SK-N-SH (cell line): ENCODE data around the gene GDF2. TPM values are rescaled to one million over a fixed set of nuclear protein-coding genes. Genes with fewer than 3 reads are reported as not detected.

ENCODE experiments used
- CTCF ChIA-PET: fragments of 300-600, 350-600 bp; formaldehyde crosslinking; extraction: SDS; loops from one replicate; lab custom pipeline; 2021; lab: Yijun Ruan, JAX
- POLR2A ChIA-PET: fragments of 350-600 bp; sonication (Branson Sonifier 250); formaldehyde crosslinking; extraction: SDS; loops from one replicate; lab custom pipeline; 2020; ENCODE audit warnings: antibody characterized with exemption, inconsistent platforms; lab: Yijun Ruan, JAX
- DNase-seq: peaks from one replicate; pipeline ENCODE4 v3.0.0; 2012
- H2AFZ ChIP-seq: fragments of 200-600 bp; sonication (generic); 2 replicates; pipeline ENCODE4 v1.8.1; 2016; ENCODE audit warnings: antibody characterized with exemption, mild to moderate bottlenecking, low read depth
- H3F3A ChIP-seq: fragments of 200-600 bp; sonication (generic); replicated peaks from 2 replicates; pipeline ENCODE3; 2016; ENCODE audit warnings: antibody characterized with exemption, mild to moderate bottlenecking; ENCODE audit not compliant: insufficient read depth
- H3K27ac ChIP-seq, 2 experiments: fragments of 200-500 bp in 1 of 2; fragments of 200-600 bp in 1 of 2; sonication (Bioruptor generic) in 1 of 2; sonication (generic), shearing (Covaris generic) in 1 of 2; 2 replicates each; pipeline versions ENCODE4 v1.5.1 to v1.6.1; 2014 to 2016; ENCODE audit warnings: low read depth in 2 of 2, inconsistent platforms in 1 of 2, low read length in 1 of 2, mild to moderate bottlenecking in 1 of 2, mixed read lengths in 1 of 2
- H3K27me3 ChIP-seq: fragments of 200-600 bp; sonication (generic), shearing (Covaris generic); 2 replicates; pipeline ENCODE4 v1.6.1; 2016; ENCODE audit warnings: mixed run types; ENCODE audit not compliant: insufficient read depth
- H3K36me3 ChIP-seq, 2 experiments: fragments of 200-500 bp in 1 of 2; fragments of 200-600 bp in 1 of 2; sonication (Bioruptor generic) in 1 of 2; sonication (generic) in 1 of 2; replicated peaks in 1 of 2; 2 replicates each; pipeline versions ENCODE3 to v1.5.1; 2014 to 2016; ENCODE audit warnings: low read length in 1 of 2, mild to moderate bottlenecking in 1 of 2; ENCODE audit not compliant: insufficient read depth in 2 of 2, control insufficient read depth in 1 of 2
- H3K4me1 ChIP-seq, 2 experiments: fragments of 200-500 bp in 1 of 2; fragments of 200-600 bp in 1 of 2; sonication (Bioruptor generic) in 1 of 2; sonication (generic), shearing (Covaris generic) in 1 of 2; 2 replicates each; pipeline versions ENCODE4 v1.5.1 to v1.6.1; 2014 to 2016; ENCODE audit warnings: low read depth in 1 of 2, low read length in 1 of 2, mixed run types in 1 of 2; ENCODE audit not compliant: insufficient read depth in 2 of 2, control insufficient read depth in 1 of 2
- H3K4me2 ChIP-seq: fragments of 200-600 bp; sonication (generic), shearing (Covaris generic); 2 replicates; pipeline ENCODE4 v1.6.1; 2017; ENCODE audit warnings: mixed run types
- H3K4me3 ChIP-seq, 2 experiments: fragments of 200-500 bp in 1 of 2; fragments of 200-600 bp in 1 of 2; sonication (Bioruptor generic) in 1 of 2; sonication (generic), shearing (Covaris generic) in 1 of 2; 2 replicates each; pipeline versions ENCODE4 v1.5.1 to v1.8.1; 2014 to 2016; ENCODE audit warnings: low read depth in 2 of 2, inconsistent platforms in 1 of 2, low read length in 1 of 2, mild to moderate bottlenecking in 1 of 2, mixed read lengths in 1 of 2, moderate library complexity in 1 of 2
- H3K79me2 ChIP-seq: fragments of 200-600 bp; sonication (generic); 2 replicates; pipeline ENCODE4 v1.8.1; 2017; ENCODE audit warnings: mild to moderate bottlenecking; ENCODE audit not compliant: insufficient read depth
- H3K9ac ChIP-seq: fragments of 200-600 bp; sonication (generic); 2 replicates; pipeline ENCODE4 v1.6.1; 2017; ENCODE audit warnings: mixed run types
- H3K9me2 ChIP-seq: fragments of 200-600 bp; sonication (generic); 2 replicates; pipeline ENCODE4 v1.6.1; 2017; ENCODE audit warnings: mixed run types
- H3K9me3 ChIP-seq: fragments of 200-600 bp; sonication (generic); 2 replicates; pipeline ENCODE4 v1.6.1; 2017; ENCODE audit warnings: mixed run types, mild to moderate bottlenecking, moderate library complexity
- H4K20me1 ChIP-seq: fragments of 200-600 bp; sonication (generic); 2 replicates; pipeline ENCODE4 v1.6.1; 2017; ENCODE audit warnings: mild to moderate bottlenecking, mixed run types; ENCODE audit not compliant: insufficient read depth
- CTCF ChIP-seq: fragments of 200-600 bp; sonication (generic); IDR thresholded peaks from 2 replicates; pipeline ENCODE4 v1.6.1; 2017; ENCODE audit warnings: antibody characterized with exemption, mild to moderate bottlenecking, moderate library complexity
- EZH2phosphoT487 ChIP-seq: fragments of 200-600 bp; sonication (generic); IDR thresholded peaks from 2 replicates; pipeline ENCODE4 v1.6.1; 2017; ENCODE audit warnings: low read depth, mixed run types, mild to moderate bottlenecking, antibody characterized with exemption, moderate library complexity, borderline replicate concordance
- FOSL2 ChIP-seq: IDR thresholded peaks from 2 replicates; pipeline ENCODE4 v1.4.0; 2012; ENCODE audit warnings: low read depth, mild to moderate bottlenecking, moderate library complexity, borderline replicate concordance
- FOXM1 ChIP-seq: IDR thresholded peaks from 2 replicates; pipeline ENCODE4 v1.4.0; 2012; ENCODE audit warnings: low read depth, mild to moderate bottlenecking
- GABPA ChIP-seq: IDR thresholded peaks from 2 replicates; pipeline ENCODE4 v1.4.0; 2012; ENCODE audit warnings: low read depth, mild to moderate bottlenecking
- JUND ChIP-seq: IDR thresholded peaks from 2 replicates; pipeline ENCODE4 v1.4.0; 2012
- NRF1 ChIP-seq: IDR thresholded peaks from 2 replicates; pipeline ENCODE4 v1.6.1; 2012; ENCODE audit warnings: low read depth, mild to moderate bottlenecking, low read length
- RAD21 ChIP-seq: IDR thresholded peaks from 2 replicates; pipeline ENCODE4 v1.6.1; 2012; ENCODE audit warnings: mild to moderate bottlenecking, low read length
- RCOR1 ChIP-seq: fragments of 150-350 bp; IDR thresholded peaks from 2 replicates; pipeline ENCODE4 v1.6.1; 2017; ENCODE audit warnings: antibody characterized with exemption, low read length
- RXRA ChIP-seq: IDR thresholded peaks from 2 replicates; pipeline ENCODE4 v1.4.0; 2012; ENCODE audit warnings: low read depth, mild to moderate bottlenecking, borderline replicate concordance
- SMC3 ChIP-seq: IDR thresholded peaks from 2 replicates; pipeline ENCODE4 v1.6.1; 2012; ENCODE audit warnings: low read depth, low read length, improper control_type of control experiment
- TCF12 ChIP-seq: IDR thresholded peaks from 2 replicates; pipeline ENCODE4 v1.4.0; 2012
- TEAD4 ChIP-seq: IDR thresholded peaks from 2 replicates; pipeline ENCODE4 v1.4.0; 2012; ENCODE audit warnings: mild to moderate bottlenecking, borderline replicate concordance; ENCODE audit not compliant: insufficient read depth
- ZBTB33 ChIP-seq: IDR thresholded peaks from 2 replicates; pipeline ENCODE4 v1.4.0; 2012; ENCODE audit warnings: low read depth, borderline replicate concordance
- WGBS: methylation state at CpG from one replicate; pipeline ENCODE4 v1.1.6; 2017; ENCODE audit warnings: low lambda C conversion rate; 5-methylcytosine and 5-hydroxymethylcytosine counted together
- polyA plus RNA-seq, 3 experiments: library from polyadenylated mRNA; depleted of rRNA; stranded (reverse); fragments of >200 nt; gene quantifications; 2 replicates each; pipeline ENCODE4 v1.2.3, GENCODE V29; 2012
- TF ChIP-seq, protein P1 (sequence below): fragments of 150-350 bp; IDR thresholded peaks from 2 replicates; pipeline ENCODE4 v1.6.1; 2016; ENCODE audit warnings: mild to moderate bottlenecking, low read depth, low read length
- TF ChIP-seq, protein P2 (sequence below): IDR thresholded peaks from 2 replicates; pipeline ENCODE4 v1.4.0; 2012; ENCODE audit warnings: low read depth
- TF ChIP-seq, protein P3 (sequence below): IDR thresholded peaks from 2 replicates; pipeline ENCODE4; 2012

GDF2 gene
- polyA plus RNA-seq, 1 of the 3 experiments (the other 2 are of a cell fraction), result not detected

DNA sequence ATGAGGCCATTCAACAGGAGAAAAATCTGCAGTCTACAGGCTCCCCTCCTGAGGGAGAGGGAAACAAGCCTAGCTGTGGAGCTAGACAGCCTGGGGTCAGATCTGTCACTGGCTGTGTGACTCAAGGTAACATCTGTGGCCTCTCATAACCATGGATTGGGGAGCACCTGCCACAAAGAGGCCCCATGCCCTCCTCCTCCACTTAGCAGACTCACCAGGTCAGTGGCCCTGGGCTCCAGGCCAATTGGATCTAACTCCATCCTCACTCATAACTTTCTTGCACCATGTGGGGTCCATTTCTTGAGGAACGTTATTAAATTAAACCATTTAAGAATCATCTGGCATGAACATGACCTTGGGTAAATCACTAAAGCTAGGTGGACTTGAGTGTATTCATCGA lies 20.4 kb upstream of the GDF2 start:
- Histone ChIP-seq H4K20me1 (no peaks in the 10 kb centered on the region), H3K79me2 (no peaks in the 10 kb centered on the region), H3K36me3 (no peaks in the 10 kb centered on the region), H3K4me2 (no peak overlapping the region), H3K9me2 (no peaks in the 10 kb centered on the region), H3F3A (no peaks in the 10 kb centered on the region), H3K9ac (no peak overlapping the region), H3K4me1 (peaks cover 0 to 61% of the 10 kb centered on the region in 2 experiments; a peak in 1 of 4 replicates), H3K27me3 (peaks cover 36% of the 10 kb centered on the region), H3K9me3 (no peaks in the 10 kb centered on the region), H3K27ac (peak overlapping the region in 1 of 2 experiments; percentile 71; a peak in 1 of 4 replicates), H2AFZ (no peak overlapping the region), H3K4me3 (peak overlapping the region in 1 of 2 experiments; percentile 49; a peak in 1 of 4 replicates)
- no peak for TF ChIP-seq JUND
- TF ChIP-seq, protein P1, sequence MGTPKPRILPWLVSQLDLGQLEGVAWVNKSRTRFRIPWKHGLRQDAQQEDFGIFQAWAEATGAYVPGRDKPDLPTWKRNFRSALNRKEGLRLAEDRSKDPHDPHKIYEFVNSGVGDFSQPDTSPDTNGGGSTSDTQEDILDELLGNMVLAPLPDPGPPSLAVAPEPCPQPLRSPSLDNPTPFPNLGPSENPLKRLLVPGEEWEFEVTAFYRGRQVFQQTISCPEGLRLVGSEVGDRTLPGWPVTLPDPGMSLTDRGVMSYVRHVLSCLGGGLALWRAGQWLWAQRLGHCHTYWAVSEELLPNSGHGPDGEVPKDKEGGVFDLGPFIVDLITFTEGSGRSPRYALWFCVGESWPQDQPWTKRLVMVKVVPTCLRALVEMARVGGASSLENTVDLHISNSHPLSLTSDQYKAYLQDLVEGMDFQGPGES, result no peak
- no peak for TF ChIP-seq TEAD4
- TF ChIP-seq RCOR1, result no peak
- TF ChIP-seq ZBTB33, result no peak
- TF ChIP-seq TCF12, result no peak
- TF ChIP-seq SMC3, result no peak
- TF ChIP-seq GABPA, result no peak
- TF ChIP-seq, protein P2, sequence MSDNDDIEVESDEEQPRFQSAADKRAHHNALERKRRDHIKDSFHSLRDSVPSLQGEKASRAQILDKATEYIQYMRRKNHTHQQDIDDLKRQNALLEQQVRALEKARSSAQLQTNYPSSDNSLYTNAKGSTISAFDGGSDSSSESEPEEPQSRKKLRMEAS, result no peak
- no peak for TF ChIP-seq RAD21
- no peak for TF ChIP-seq FOSL2
- no peak for TF ChIP-seq FOXM1
- no peak for TF ChIP-seq NRF1
- no peak for TF ChIP-seq RXRA
- TF ChIP-seq EZH2phosphoT487, result no peak
- TF ChIP-seq, protein P3, sequence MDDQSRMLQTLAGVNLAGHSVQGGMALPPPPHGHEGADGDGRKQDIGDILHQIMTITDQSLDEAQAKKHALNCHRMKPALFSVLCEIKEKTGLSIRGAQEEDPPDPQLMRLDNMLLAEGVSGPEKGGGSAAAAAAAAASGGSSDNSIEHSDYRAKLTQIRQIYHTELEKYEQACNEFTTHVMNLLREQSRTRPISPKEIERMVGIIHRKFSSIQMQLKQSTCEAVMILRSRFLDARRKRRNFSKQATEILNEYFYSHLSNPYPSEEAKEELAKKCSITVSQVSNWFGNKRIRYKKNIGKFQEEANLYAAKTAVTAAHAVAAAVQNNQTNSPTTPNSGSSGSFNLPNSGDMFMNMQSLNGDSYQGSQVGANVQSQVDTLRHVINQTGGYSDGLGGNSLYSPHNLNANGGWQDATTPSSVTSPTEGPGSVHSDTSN, result no peak
- TF ChIP-seq CTCF, result no peak
- CTCF ChIA-PET, result interaction anchor here (1.5 to 5.2 kb wide), 3 partner anchors 10 to 277 kb away, joined by 4 to 50 read pairs (median 28); no protein-coding TSS in a partner anchor
- whole genome bisulfite sequencing, result 44% methylated on average over 2 of the region's 2 CpGs
- DNase-seq, result no peak
- POLR2A ChIA-PET, result interaction anchor here (1.5 kb wide), 1 partner anchor 14 kb away, joined by 4 read pairs; no protein-coding TSS in a partner anchor
